Endothelial cell of hepatic sinusoid (primary cell): Measurements from ENCODE around the gene SRGAP1.

Experiments
- in situ Hi-C: cut with HindIII; loops from 2 replicates; pipeline ENCODE4 v1.10.0; 2017; ENCODE audit warnings: low sequenced_read_pairs

Gene SRGAP1

GRCh38 chr12:63844391-63845341, at the start of gene SRGAP1:
Gene SRGAP1, plus strand, starts transcription at chr12:63844700. Its CDS starts 117 bp downstream, at chr12:63844817.
- in situ Hi-C loops: no loop called here

GRCh38 chr12:63795032-63795687, 49.3 kb upstream of the SRGAP1 start:
- in situ Hi-C loops: no loop called here

- in situ Hi-C loops: no loop called here
Measured at GRCh38 chr12:63795944-63796343, 48.6 kb upstream of the SRGAP1 start.

GRCh38 chr12:63802012-63802608, 42.4 kb upstream of the SRGAP1 start:
- in situ Hi-C loops: no loop called here

GRCh38 chr12:63804746-63805145, 39.8 kb upstream of the SRGAP1 start:
- in situ Hi-C loops: no loop called here

- in situ Hi-C loops: no loop called here
Measured at GRCh38 chr12:63805704-63806672, 38.5 kb upstream of the SRGAP1 start.

- in situ Hi-C loops: no loop called here
Measured at GRCh38 chr12:63808631-63809030, 35.9 kb upstream of the SRGAP1 start.

- in situ Hi-C loops: no loop called here
Measured at GRCh38 chr12:63809566-63809965, 34.9 kb upstream of the SRGAP1 start.

GRCh38 chr12:63811334-63811733, 33.2 kb upstream of the SRGAP1 start:
- in situ Hi-C loops: no loop called here

GRCh38 chr12:63811755-63812154, 32.7 kb upstream of the SRGAP1 start:
- in situ Hi-C loops: no loop called here

- in situ Hi-C loops: no loop called here
Measured at GRCh38 chr12:63814146-63814772, 30.2 kb upstream of the SRGAP1 start.

- in situ Hi-C loops: no loop called here
Measured at GRCh38 chr12:63815482-63815852, 29.0 kb upstream of the SRGAP1 start.

- in situ Hi-C loops: no loop called here
Measured at GRCh38 chr12:63816031-63816430, 28.5 kb upstream of the SRGAP1 start.

- in situ Hi-C loops: no loop called here
Measured at GRCh38 chr12:63820427-63820826, 24.1 kb upstream of the SRGAP1 start.

- in situ Hi-C loops: no loop called here
Measured at GRCh38 chr12:63821781-63822251, 22.7 kb upstream of the SRGAP1 start.

- in situ Hi-C loops: no loop called here
Measured at GRCh38 chr12:63822352-63822751, 22.1 kb upstream of the SRGAP1 start.

GRCh38 chr12:63823040-63823439, 21.5 kb upstream of the SRGAP1 start:
- in situ Hi-C loops: no loop called here

GRCh38 chr12:63826006-63826585, 18.4 kb upstream of the SRGAP1 start:
- in situ Hi-C loops: no loop called here

- in situ Hi-C loops: no loop called here
Measured at GRCh38 chr12:63828867-63829266, 15.6 kb upstream of the SRGAP1 start.

GRCh38 chr12:63836046-63836445, 8.5 kb upstream of the SRGAP1 start:
- in situ Hi-C loops: no loop called here
